ENCODE data around the gene ZNF444. TPM values are rescaled to one million over a fixed set of nuclear protein-coding genes. Genes with fewer than 3 reads are reported as not detected.
A peak's percentile ranks its signal among the peaks of the same experiment; 100 is the strongest.

The ZNF444 gene
- total and polyA plus RNA-seq, 2 of the 8 experiments (the other 6 are each of a cell fraction or from before 2014, with no cell fraction given), result 49.5 to 54.5 TPM

GRCh38 chr19:56114778-56115110 lies 26.3 kb upstream of the ZNF444 start:
- Histone ChIP-seq H3K23ac (ENCODE audit: insufficient read length) (no peak overlapping the region), H3K14ac (ENCODE audit: insufficient read length) (no peak overlapping the region), H3K36me3 (ENCODE audit: control insufficient read depth in 2 of 4, insufficient read depth in 4 of 4, low read length in 3 of 4) (0 out of 8 replicates have a peak, but pooled peaks cover 0 to 3% (median under 1%) of the 10 kb centered on the region in 4 experiments), H3K18ac (ENCODE audit: extremely low read depth, low read length) (peak overlapping the region; percentile 48; the same call in 1 of the 2 replicates), H2BK20ac (ENCODE audit: low read length) (no peak overlapping the region), H3K9me3 (ENCODE audit: insufficient read depth in 2 of 2, low read depth in 1 of 2, low read length in 1 of 2) (no peaks in the 10 kb centered on the region), H3K4me3 (ENCODE audit: extremely low read depth in 1 of 4, insufficient read depth in 2 of 4, low read depth in 3 of 4, low read length in 4 of 4) (no peak overlapping the region), H2AK5ac (ENCODE audit: low read depth, low read length) (no peak overlapping the region), H3K4me2 (ENCODE audit: insufficient read depth in 1 of 2, low read depth in 2 of 2, low read length in 2 of 2) (peak overlapping the region in 1 of 2 experiments; percentile 32; a peak in 1 of 4 replicates), H2BK12ac (ENCODE audit: low read depth, low read length) (no peak overlapping the region), H3K27ac (ENCODE audit: low read depth, low read length) (no peak overlapping the region), H2BK15ac (ENCODE audit: low read length) (no peak overlapping the region), H4K5ac (ENCODE audit: insufficient read length, low read depth, low read length) (no peak overlapping the region), H2BK120ac (replicated peaks; ENCODE audit: low read depth, low read length) (no peak overlapping the region), H3K9ac (replicated peaks in 1 of 4; ENCODE audit: extremely low read depth in 1 of 4, low read depth in 3 of 4, low read length in 3 of 4) (no peak overlapping the region; a peak in 1 of 7 replicates), H4K8ac (ENCODE audit: extremely low read depth, insufficient read depth, low read length) (no peak overlapping the region), H3K79me2 (ENCODE audit: control insufficient read depth in 1 of 2, insufficient read depth in 2 of 2, low read length in 2 of 2) (peaks cover 72 to 99% of the 10 kb centered on the region in 2 experiments), H3K4ac (replicated peaks; ENCODE audit: insufficient read length, low read depth, low read length) (no peak overlapping the region), H3K23me2 (ENCODE audit: low read depth, low read length) (no peaks in the 10 kb centered on the region), H3K4me1 (replicated peaks in 1 of 4; ENCODE audit: control insufficient read depth in 3 of 4, insufficient read depth in 4 of 4, low read length in 3 of 4) (peaks cover 6 to 46% (median 33%) of the 10 kb centered on the region in 4 experiments), H3K56ac (replicated peaks; ENCODE audit: insufficient read length, low read depth, low read length) (no peak overlapping the region), H3K27me3 (replicated peaks in 1 of 4; ENCODE audit: control insufficient read depth in 3 of 4, extremely low read depth in 1 of 4, insufficient read depth in 3 of 4, low read length in 3 of 4) (no peaks in the 10 kb centered on the region), H4K20me1 (replicated peaks in 1 of 2; ENCODE audit: control insufficient read depth in 1 of 2, insufficient read depth in 2 of 2, low read length in 2 of 2) (peaks cover 45 to 52% of the 10 kb centered on the region in 2 experiments), H4K91ac (replicated peaks; ENCODE audit: insufficient read length, low read length) (no peak overlapping the region), H2AFZ (ENCODE audit: low read length) (no peak overlapping the region), H3K79me1 (ENCODE audit: low read depth, low read length) (peaks cover 20% of the 10 kb centered on the region), H2BK5ac (ENCODE audit: low read depth, low read length) (peak overlapping the region; percentile 66; the same call in 1 of the 2 replicates)
- ChIA-PET POLR2A (ENCODE audit: partially characterized antibody) (interaction anchor here (0.6 to 2.3 kb wide), 5 partner anchors 10 to 138 kb away, joined by 3 to 7 read pairs (median 3); no protein-coding TSS in a partner anchor), CTCF (ENCODE audit: partially characterized antibody) (interaction anchor here (0.9 to 2.0 kb wide), 4 partner anchors 13 to 48 kb away, joined by 3 to 6 read pairs (median 3); no protein-coding TSS in a partner anchor)
- DNase-seq (ENCODE audit: low read depth in 1 of 2, low spot score in 2 of 2), result no peak
- no peak for TF ChIP-seq SUZ12 (IDR thresholded peaks at IDR 0.05; ENCODE audit: low read length)
- no peak for TF ChIP-seq JUN (IDR thresholded peaks at IDR 0.05; ENCODE audit: low read depth, low read length)
- no peak for TF ChIP-seq EP300 (IDR thresholded peaks at IDR 0.05; ENCODE audit: borderline replicate concordance in 1 of 2, low read depth in 2 of 2, low read length in 2 of 2)
- no peak for TF ChIP-seq EGR1 (IDR thresholded peaks at IDR 0.05; ENCODE audit: borderline replicate concordance, low read depth, low read length)
- TF ChIP-seq, protein P1, sequence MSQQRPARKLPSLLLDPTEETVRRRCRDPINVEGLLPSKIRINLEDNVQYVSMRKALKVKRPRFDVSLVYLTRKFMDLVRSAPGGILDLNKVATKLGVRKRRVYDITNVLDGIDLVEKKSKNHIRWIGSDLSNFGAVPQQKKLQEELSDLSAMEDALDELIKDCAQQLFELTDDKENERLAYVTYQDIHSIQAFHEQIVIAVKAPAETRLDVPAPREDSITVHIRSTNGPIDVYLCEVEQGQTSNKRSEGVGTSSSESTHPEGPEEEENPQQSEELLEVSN (IDR thresholded peaks at IDR 0.05), result no peak
- TF ChIP-seq POLR2A (IDR thresholded peaks at IDR 0.05; ENCODE audit: control extremely low read depth in 1 of 2, low read depth in 2 of 2, low read length in 2 of 2), result 0 out of 3 replicates have a peak, but pooled peaks of 1 of the 2 experiments have one; percentile 4
- FAIRE-seq, result no peak
- WGBS, 2 experiments (ENCODE audit: extremely low coverage in 1 of 2, insufficient coverage in 1 of 2, insufficient read length in 1 of 2, insufficient replicate concordance in 2 of 2, low coverage in 1 of 2, low lambda C conversion rate in 2 of 2, missing lambda C conversion rate in 1 of 2), result 90% methylated on average over 10 of the region's 10 CpGs; no CpG with 5 or more reads in 1 of the 2 experiments

All from H1 (cell line).